ENCODE measurements around the gene SLC22A25.
"Not testable (repeated sequence)": the region's sequence is repeated elsewhere in the genome, so short reads cannot be mapped to it uniquely, and the experiment has no call there.

The SLC22A25 gene

DNA sequence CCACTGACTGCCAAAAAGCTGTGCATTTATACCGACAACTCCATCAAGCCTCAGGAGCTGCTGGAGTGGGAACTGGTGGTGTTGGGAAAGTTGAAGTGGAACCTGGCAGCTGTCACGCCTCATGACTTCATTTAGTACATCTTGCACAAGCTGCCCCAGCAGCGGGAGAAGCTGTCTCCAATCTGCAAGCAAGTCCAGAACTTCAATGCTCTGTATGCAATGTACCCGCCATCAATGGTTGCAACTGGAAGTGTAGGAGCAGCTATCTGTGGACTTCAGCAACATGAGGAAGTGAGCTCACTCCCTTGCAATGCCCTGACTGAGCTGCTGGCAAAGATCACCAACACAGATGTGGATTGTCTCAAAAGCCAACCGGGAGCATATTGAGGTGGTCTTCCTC lies at the start of gene SLC22A25:
SLC22A25 (minus strand) TSS at position 67 of the 400 bp plus-strand sequence. CDS start 13,947 bp downstream, outside the sequence.
- DNase-seq = no peak

DNA sequence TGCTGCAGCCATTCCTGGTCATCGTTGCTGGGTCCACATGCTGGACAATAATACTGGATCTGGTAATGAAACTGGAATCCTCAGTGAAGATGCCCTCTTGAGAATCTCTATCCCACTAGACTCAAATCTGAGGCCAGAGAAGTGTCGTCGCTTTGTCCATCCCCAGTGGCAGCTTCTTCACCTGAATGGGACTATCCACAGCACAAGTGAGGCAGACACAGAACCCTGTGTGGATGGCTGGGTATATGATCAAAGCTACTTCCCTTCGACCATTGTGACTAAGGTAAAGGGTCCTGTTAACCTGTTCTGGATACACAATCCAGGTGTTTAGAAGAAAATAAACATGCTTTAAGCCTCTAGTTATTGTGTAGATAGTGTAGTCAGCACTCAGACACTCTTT lies 46.9 kb upstream of the SLC22A25 start:
- no peak for DNase-seq

DNA sequence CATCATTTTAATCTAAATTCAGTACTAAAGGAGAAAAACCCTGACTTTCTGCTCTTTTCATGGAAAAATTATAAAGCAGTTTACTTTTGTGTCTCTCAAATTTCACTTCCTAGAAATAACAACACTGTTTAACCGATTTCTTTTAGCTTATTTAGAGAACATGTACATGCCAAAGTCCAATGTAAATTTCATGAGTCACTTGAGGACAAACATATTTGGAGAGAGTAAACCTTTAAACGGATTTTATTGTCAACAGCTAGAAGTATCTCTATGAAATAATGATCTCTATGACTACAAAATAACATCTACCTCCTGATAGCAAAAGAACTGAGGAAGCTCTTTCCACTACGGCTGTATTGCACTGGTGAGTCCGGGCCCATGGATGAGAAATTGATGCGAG lies 46.3 kb upstream of the SLC22A25 start:
- DNase-seq = no peak

DNA sequence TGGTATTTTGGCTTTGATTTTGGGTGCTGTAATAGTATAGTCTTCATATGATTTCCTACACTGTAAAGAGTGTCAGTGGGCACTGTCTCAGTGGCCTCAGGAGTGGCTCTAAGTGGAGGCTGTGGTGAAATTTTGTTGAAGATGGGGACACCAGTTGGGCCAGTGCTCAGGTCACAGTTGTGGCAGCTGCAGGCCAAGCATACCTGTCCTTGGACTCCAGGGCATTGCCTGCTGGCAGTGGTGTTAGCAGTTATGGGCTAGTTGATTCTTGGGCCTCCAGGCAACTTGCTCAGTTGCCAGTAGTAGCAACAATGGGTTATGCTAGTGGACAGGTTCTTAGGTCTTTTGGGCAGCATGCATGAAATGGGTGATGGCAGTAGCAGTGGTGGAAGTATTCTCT lies 39.2 kb upstream of the SLC22A25 start:
- no peak for DNase-seq

DNA sequence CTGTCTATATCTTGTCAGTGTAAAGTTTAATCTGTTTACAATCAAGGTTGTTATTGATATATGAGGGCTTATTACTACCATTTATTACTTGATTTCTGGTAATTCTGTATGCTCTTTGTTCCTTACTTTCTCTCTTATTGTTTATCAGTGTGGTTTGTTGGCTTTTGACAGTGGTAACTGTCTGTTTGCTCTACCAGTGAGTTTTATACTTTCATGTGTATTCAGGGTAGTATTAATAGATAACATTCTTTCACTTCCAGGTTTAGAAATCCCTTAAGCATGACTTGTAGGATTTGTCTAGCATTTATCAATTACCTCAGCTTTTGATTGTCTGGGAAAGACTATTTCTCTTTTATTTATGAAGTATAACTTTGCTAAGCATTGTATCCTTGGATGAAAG lies 37.5 kb upstream of the SLC22A25 start:
- DNase-seq = no peak

DNA sequence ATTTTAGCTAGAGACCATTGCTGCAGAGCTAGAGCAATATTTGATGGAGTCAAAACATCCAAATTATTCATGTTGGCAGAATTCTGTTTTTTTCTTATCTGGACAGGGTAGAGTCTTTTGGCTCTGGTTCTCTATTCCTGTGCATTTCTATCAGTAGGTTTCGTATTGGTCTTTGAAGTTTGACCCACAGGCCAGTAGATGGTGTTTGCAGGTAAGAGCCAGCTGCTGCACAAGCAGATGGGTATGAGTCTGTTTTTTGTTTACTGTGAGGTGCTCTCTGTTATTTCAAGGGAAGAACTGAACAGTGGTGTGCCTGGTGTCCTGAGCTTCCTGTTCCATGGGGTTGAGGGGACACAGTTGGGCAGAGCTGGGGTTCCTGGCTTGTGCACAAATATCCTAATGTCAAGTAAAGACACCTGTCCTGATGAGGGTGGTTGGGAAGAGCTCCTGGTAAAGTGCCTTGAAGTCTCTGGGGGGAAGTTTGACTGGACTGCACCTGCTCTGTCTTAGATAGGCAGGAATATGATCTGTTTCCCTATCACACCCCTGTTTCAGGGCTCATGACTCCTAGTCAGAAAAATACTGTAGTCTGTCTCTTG lies 34.0 kb upstream of the SLC22A25 start:
- DNase-seq = no peak

DNA sequence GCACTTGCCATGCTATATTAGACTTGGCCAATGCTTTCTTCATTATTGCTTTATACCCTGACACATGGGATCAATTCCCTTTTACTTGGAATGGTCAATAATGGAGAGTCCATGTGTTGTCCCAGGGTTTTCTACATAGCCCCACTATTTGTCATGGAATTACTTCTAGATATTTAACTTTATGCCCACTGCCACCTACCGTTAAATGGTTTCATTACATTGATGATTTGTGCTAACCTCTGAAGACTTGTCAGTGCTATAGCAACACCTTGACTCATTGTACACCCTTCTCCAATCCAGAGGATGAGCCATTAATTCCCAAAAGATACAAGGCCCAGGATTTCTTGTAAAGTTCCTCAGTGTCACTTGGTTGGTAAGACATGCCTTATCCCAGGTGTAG lies 31.4 kb upstream of the SLC22A25 start:
- DNase-seq = no peak

DNA sequence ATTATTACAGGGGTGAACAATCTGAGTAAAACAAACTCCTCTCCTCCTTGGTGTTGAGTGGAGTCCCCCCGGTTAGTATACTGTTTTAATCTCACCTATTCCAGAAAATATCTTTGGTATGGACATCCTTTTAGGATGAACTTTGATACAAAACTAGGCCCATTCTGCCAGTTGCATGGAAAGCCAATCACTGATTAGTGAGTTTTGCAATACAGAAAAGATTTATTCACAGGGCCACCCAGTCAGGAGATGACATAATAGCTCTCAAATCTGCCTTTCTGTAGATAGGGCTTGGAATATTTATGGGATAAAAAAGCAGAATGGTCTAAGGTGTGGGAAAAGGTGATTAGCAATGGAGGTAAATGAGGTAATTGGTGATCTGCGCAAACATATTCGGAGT lies 30.3 kb upstream of the SLC22A25 start:
- DNase-seq = no peak

DNA sequence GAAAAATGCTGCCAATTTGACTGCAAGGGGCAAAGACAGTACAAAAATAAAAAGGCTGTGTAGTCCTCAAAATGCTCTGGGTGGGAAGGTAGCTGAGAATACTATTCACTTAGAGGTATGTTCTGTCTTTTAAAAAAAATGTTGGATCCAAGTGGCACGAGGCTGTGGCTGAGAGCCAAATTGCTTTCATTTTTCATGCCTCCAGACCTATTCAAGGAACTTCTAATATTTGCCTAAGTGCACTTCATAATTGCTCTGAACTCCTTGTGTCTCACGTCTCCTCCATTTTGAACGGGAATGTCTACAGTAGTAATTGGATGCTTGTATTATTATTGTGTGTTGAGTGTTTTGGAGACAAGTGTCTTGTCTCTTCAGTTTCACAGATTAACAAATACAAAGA lies 19.1 kb upstream of the SLC22A25 start:
- DNase-seq = no peak

DNA sequence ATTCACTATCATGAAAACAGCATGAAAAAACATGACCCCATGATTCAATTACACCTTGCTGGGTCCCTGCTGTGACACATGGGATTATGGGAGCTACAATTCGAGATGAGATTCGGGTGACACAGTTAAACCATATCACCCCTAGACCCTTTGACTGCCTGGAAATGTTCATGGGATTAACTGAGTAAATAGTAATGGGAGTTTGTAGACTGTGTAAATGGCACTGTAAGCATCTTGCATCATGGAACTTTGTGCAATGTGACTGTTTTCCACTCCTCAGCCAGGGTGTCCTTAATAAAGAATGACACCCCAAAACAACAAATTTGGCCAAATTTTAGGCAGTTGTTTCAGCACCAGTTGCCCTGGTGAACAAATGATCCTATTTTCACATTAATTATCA lies 7.9 kb upstream of the SLC22A25 start:
- no peak for DNase-seq

DNA sequence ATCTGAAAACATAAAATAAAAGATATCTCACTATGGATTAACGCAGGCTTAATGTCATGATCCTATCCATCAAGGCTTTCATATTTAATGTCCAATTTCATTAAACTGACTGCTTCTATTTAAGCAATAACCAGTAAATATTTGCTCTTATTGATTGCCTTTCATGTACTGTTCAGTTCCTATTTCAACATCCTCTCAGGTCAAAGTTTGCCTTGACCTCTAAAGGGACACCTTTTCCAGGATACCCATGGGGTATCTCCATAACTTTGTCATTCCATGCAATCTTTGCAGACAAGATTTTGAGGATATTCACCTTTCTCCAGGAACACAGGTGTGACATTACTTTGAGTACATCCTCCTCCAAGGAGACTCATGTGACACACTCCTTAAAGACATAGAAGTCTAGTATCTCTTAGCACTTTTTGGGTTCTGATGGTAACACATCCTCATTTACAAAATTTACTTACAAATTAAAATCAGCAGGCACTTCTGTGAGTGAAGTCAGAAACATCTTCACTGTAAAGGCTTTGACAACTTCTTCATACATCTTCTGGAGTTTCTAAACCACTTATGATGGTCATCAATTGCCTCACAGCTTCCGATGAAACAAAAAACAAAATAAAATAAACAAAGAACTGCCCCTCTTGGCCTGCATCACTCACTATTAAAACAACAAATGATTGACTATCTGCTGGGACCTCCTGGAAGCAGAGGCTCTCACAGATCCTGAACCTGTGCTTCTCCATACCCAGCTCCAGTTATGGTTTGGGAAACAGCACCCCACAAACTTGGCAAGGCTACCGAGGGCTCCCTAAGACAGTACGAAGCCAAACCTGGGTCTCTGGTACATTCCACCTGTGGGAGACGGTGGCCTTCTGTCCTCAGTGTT lies 7.0 kb upstream of the SLC22A25 start:
- no peak for DNase-seq

DNA sequence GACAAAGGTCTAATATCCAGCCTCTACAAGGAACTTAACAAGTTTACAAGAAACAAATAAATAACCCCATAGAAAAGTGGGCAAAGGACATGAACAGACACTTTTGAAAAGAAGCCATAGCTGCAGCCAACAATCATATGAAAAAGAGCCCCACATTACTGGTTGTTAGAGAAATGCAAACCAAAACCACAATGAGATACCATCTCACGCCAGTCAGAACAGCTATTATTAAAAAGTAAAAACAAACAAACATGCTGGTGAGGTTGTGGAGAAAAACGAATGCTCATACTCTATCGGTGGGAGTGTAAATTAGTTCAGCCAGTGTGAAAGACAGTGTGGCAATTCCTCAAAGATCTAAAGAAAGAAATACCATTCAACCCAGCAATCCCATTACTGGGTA lies 5.6 kb upstream of the SLC22A25 start:
- no peak for DNase-seq

DNA sequence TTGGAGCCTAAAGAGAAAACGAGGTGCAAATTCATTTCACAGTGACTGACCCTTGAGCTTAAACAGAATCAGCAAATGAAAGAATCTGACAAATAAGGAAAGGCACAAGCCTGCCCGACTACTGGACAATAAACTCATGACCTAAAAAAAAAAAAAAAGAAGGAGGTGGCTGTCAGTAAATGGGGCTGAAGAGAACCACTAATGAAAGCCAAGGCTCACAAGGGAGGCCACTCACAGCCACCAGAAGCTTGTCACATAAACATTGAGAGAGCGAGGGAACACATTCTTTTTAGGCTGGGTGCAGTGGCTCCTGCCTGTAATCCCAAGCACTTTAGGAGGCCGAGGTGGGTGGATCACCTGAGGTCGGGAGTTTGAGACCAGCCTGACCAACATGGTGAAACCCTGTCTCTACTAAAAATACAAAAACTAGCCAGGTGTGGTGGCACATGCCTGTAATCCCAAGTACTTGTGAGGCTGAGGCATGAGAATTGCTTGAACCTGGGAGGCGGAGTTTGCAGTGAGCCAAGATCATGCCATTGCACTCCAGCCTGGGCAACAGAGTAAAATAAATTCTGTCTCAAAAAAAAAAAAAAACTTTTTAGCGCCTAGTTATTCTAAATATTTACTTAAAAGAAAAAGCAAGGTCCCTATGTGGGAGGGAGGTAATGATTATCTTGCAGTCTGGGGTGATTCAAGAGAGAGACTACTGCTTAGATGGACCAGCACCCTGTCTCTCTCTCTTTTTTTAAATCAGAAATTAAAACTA lies 4.0 kb upstream of the SLC22A25 start:
- not testable (repeated sequence) for DNase-seq

DNA sequence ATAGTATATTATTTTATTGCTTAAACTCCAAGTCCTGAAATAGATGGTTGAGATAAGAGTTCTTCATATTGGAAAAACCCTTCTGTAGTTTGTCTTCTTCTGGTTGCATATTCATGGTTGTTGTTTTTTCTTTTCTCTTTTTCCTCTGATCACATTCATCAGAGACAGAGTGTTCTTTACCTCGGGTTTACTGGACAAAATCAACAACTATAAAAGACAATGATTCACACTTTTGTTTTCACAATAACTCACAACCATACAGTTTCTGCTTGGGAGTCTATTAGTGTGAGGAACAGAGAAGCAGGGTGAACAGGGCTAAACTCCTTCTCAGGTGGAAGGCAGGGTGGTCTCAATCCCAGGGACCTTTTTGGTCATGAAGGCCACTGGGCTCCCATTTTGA lies 2.6 kb upstream of the SLC22A25 start:
- DNase-seq = no peak

DNA sequence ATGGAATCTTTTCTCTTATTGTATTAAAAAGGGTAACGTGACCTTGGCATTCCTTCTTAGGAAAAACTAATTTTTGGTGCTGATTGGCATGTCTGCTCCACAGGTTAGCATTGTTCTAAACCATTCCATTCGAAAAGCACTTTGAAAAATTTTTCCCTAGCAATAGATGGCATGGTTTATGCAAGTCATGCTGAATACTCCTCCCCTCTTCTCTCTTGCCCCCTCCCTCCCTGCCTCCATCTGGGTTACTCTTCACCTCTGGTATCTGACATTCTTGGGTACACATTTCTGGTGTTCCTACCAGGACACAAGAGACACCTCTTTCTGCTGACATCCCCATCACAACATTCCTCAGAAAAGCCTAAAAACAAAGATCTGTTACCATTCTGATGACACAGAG lies 1.5 kb upstream of the SLC22A25 start:
- DNase-seq = no peak

DNA sequence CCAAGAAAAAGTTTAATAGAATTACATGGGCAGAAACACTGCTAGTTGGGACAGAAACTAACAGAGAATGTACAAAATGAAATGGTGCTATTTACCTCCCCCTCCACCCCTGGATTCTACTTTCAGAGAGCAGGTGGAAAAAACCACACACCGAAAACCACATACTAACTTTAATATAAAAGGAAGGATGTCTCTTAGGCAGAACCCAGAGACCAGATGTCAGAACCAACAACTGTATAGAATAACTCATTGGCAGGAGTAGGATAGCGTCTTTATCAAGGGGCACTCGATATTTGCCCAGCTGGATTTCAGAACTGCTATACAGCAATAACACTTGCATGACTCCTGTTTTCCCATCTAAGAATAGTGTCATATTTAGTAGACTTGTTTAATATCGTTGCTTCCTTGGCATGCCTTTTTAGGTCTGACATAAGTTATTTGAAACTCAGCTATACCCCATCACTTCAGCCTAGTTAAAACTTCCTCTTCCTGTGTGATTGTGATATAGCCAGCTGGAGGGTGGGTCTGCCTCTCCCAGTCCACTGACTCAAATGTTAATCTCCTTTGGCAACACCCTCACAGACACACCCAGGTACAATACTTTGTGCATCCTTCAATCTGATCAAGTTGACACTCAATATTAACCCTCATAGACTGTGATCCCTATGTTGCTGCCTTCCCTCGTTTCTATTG lies 1.2 kb downstream of the SLC22A25 start:
- DNase-seq = no peak

DNA sequence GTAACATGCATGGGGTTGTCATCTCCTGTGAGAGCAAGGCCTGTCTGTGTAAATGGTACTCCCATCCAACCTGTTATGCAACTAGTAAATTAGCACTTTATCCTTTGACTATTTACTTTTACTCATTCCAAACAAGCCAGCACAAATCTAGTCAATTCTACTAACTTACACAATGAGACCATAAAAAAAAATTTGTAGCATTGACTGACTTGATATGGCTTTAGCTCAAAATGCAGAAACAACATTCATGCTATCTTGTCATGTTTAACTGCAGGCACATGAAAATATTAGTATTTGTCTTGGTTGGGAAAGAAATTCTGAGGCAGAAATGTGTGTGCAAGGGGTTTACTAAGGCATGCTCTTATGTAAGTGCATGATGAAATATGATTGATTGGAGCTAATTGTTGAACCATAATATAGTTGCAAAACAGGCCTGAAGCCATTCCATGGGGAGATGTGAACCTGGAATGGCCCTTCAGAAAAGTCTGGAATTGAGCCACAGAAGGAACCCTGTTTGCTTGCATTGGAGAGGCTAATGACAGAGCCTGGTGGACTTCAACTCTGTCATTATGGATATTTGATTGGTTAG lies 2.5 kb downstream of the SLC22A25 start:
- no peak for DNase-seq

DNA sequence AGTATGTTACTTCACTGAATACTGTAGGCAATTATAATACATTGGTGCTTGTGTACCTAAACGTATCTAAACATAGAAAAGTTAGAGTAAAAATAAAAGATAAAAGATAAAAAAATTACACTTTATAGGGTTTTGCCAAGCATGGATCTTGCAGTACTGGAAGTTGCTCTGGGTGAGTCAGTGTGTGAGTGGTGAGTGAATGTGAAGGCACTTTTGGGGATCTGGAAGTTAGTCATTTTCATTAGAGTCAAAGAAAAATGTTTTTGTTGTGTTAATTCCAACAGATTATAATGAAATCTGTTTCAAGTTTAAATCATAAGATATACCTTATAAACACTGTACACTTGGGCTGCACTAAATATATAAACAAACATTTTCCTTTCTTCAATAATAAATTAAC lies 3.3 kb downstream of the SLC22A25 start:
- DNase-seq = no peak

DNA sequence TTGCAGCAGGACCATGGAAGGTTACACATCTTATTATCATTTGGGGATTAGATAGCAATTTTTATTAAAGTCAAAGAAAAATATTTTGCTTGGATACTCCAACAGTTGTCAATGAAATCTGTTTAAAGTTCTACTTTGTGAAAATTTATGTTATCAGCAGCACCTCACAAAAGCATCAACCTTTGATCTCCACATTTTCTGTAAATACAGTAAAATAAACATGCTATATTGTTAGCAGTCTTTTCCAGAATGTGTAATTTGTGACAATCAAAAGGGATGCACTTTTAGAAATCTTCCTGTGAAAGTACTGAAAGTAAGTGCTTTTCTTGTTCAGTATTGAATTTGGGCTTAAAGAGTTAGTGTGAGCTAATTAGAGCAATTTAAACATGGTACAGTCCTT lies 4.1 kb downstream of the SLC22A25 start:
- no peak for DNase-seq

DNA sequence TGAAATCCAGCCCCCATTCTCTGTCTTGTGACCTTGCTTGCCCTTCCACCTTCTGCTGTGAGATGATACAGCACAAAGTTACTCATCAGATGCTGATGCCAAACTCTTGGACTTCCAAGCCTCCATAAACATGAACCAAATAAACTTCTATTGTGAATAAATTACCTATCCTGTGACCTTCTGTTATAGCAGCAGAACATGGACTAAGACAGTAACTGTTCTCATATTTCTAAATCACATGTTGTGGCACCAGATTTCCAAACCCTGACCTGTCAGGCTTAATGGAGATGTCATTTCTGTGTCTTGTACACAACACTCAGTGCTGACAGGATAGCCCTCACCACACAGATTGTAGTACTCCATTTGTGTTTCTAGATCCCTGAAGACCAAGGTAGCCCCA lies 6.0 kb downstream of the SLC22A25 start:
- DNase-seq = no peak
